ENCODE measurements around the gene SPTSSA. TPM values are rescaled to one million over a fixed set of nuclear protein-coding genes. Genes with fewer than 3 reads are reported as not detected.

SPTSSA gene
- total and polyA plus RNA-seq, 10 of the 15 experiments (the other 5 are each of a cell fraction or from before 2014, with no cell fraction given) = 9.3 to 37.7 (median 21.0) TPM

DNA sequence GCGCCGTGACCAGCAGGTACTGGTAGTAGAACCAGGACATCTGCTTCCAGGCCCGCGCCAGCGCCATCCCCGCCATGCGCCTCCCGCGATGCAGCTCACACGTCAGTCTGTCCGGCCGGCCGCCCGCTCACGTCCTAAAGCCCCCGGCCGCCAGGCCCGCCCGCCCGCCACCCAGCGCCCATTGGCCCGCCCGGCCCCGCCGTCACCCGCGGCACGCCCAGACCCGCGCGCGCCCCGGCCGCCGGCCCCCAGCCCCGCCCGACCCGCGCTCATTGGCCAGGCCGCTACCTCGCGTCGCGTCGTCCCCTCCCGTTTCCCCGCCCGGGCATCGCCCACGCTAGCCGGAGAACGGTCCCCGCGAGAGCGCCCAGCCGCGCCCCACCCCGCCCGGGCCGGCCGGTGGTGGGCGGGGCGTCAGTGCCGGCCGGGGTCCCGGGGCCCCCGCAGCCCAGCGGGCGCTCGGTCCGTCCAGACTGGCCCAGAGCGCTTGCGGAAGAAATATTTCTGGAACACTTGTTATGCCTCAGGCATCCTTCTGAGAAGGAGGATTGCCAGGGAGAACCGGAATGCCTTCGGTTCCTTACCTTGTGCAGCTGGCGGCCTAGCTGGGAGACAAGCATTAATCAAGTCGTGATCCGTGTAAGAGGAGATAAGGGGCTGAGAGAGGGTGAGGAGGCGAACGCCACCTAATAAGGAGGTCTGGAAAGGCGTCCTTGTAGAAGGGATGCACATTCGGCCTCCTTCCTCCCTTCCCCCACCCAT is at the start of gene SPTSSA (continued):
- TF ChIP-seq, protein P1, sequence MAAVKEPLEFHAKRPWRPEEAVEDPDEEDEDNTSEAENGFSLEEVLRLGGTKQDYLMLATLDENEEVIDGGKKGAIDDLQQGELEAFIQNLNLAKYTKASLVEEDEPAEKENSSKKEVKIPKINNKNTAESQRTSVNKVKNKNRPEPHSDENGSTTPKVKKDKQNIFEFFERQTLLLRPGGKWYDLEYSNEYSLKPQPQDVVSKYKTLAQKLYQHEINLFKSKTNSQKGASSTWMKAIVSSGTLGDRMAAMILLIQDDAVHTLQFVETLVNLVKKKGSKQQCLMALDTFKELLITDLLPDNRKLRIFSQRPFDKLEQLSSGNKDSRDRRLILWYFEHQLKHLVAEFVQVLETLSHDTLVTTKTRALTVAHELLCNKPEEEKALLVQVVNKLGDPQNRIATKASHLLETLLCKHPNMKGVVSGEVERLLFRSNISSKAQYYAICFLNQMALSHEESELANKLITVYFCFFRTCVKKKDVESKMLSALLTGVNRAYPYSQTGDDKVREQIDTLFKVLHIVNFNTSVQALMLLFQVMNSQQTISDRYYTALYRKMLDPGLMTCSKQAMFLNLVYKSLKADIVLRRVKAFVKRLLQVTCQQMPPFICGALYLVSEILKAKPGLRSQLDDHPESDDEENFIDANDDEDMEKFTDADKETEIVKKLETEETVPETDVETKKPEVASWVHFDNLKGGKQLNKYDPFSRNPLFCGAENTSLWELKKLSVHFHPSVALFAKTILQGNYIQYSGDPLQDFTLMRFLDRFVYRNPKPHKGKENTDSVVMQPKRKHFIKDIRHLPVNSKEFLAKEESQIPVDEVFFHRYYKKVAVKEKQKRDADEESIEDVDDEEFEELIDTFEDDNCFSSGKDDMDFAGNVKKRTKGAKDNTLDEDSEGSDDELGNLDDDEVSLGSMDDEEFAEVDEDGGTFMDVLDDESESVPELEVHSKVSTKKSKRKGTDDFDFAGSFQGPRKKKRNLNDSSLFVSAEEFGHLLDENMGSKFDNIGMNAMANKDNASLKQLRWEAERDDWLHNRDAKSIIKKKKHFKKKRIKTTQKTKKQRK (IDR thresholded peaks at IDR 0.05; ENCODE audit: low read depth, low read length) = no peak
- TF ChIP-seq RAD51 (IDR thresholded peaks at IDR 0.05) = no peak
- no peak for TF ChIP-seq CBFB (IDR thresholded peaks at IDR 0.05; ENCODE audit: low read depth)
- TF ChIP-seq, protein P2, sequence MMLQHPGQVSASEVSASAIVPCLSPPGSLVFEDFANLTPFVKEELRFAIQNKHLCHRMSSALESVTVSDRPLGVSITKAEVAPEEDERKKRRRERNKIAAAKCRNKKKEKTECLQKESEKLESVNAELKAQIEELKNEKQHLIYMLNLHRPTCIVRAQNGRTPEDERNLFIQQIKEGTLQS (IDR thresholded peaks at IDR 0.05; ENCODE audit: borderline replicate concordance, extremely low read depth, low read depth, low read length) = no peak
- no peak for TF ChIP-seq ESRRA (IDR thresholded peaks at IDR 0.05; ENCODE audit: low read length)
- TF ChIP-seq RCOR1 (conservative IDR thresholded peaks at IDR 0.05; ENCODE audit: low read depth, low read length) = no peak
- peak; percentile 89 for TF ChIP-seq CHD2 (IDR thresholded peaks at IDR 0.05; ENCODE audit: borderline replicate concordance, low read depth, low read length)
- TF ChIP-seq SUPT20H (IDR thresholded peaks at IDR 0.05; ENCODE audit: borderline replicate concordance, control insufficient read depth, low read depth, low read length) = no peak
- TF ChIP-seq RBBP5 (conservative IDR thresholded peaks at IDR 0.05) = no peak
- no peak for TF ChIP-seq GABPA (IDR thresholded peaks at IDR 0.05; ENCODE audit: low read depth)
- TF ChIP-seq MEF2A (IDR thresholded peaks at IDR 0.05; ENCODE audit: insufficient read depth, low read depth, low read length) = no peak
- TF ChIP-seq BACH1 (IDR thresholded peaks at IDR 0.05; ENCODE audit: borderline replicate concordance) = 0 out of 2 replicates have a peak, but pooled peaks have one; percentile 48
- TF ChIP-seq, protein P3, sequence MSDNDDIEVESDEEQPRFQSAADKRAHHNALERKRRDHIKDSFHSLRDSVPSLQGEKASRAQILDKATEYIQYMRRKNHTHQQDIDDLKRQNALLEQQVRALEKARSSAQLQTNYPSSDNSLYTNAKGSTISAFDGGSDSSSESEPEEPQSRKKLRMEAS (IDR thresholded peaks at IDR 0.05; ENCODE audit: low read depth, low read length) = peak; percentile 16; the same call in 1 of the 2 replicates
- no peak for TF ChIP-seq JUND (IDR thresholded peaks at IDR 0.05; ENCODE audit: low read depth, low read length)
- peak; percentile 40; the same call in 1 of the 2 replicates for TF ChIP-seq PML (IDR thresholded peaks at IDR 0.05; ENCODE audit: low read length)
- TF ChIP-seq, protein P4, sequence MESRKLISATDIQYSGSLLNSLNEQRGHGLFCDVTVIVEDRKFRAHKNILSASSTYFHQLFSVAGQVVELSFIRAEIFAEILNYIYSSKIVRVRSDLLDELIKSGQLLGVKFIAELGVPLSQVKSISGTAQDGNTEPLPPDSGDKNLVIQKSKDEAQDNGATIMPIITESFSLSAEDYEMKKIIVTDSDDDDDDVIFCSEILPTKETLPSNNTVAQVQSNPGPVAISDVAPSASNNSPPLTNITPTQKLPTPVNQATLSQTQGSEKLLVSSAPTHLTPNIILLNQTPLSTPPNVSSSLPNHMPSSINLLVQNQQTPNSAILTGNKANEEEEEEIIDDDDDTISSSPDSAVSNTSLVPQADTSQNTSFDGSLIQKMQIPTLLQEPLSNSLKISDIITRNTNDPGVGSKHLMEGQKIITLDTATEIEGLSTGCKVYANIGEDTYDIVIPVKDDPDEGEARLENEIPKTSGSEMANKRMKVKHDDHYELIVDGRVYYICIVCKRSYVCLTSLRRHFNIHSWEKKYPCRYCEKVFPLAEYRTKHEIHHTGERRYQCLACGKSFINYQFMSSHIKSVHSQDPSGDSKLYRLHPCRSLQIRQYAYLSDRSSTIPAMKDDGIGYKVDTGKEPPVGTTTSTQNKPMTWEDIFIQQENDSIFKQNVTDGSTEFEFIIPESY (IDR thresholded peaks at IDR 0.05) = no peak
- TF ChIP-seq, protein P5, sequence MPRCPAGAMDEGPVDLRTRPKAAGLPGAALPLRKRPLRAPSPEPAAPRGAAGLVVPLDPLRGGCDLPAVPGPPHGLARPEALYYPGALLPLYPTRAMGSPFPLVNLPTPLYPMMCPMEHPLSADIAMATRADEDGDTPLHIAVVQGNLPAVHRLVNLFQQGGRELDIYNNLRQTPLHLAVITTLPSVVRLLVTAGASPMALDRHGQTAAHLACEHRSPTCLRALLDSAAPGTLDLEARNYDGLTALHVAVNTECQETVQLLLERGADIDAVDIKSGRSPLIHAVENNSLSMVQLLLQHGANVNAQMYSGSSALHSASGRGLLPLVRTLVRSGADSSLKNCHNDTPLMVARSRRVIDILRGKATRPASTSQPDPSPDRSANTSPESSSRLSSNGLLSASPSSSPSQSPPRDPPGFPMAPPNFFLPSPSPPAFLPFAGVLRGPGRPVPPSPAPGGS (IDR thresholded peaks at IDR 0.05; ENCODE audit: borderline replicate concordance, insufficient read depth, low read depth, low read length, poor library complexity, severe bottlenecking) = no peak
- TF ChIP-seq, protein P6, sequence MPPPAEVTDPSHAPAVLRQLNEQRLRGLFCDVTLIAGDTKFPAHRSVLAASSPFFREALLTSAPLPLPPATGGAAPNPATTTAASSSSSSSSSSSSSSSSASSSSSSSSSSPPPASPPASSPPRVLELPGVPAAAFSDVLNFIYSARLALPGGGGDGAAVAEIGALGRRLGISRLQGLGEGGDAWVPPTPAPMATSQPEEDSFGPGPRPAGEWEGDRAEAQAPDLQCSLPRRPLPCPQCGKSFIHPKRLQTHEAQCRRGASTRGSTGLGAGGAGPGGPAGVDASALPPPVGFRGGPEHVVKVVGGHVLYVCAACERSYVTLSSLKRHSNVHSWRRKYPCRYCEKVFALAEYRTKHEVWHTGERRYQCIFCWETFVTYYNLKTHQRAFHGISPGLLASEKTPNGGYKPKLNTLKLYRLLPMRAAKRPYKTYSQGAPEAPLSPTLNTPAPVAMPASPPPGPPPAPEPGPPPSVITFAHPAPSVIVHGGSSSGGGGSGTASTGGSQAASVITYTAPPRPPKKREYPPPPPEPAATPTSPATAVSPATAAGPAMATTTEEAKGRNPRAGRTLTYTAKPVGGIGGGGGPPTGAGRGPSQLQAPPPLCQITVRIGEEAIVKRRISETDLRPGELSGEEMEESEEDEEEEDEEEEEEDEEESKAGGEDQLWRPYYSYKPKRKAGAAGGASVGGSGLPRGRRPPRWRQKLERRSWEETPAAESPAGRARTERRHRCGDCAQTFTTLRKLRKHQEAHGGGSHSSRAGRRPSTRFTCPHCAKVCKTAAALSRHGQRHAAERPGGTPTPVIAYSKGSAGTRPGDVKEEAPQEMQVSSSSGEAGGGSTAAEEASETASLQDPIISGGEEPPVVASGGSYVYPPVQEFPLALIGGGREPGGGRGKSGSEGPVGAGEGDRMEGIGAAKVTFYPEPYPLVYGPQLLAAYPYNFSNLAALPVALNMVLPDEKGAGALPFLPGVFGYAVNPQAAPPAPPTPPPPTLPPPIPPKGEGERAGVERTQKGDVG (CRISPR knock-in tag; IDR thresholded peaks at IDR 0.05) = no peak
- TF ChIP-seq TCF12 (IDR thresholded peaks at IDR 0.05; ENCODE audit: low read depth, low read length) = peak; percentile 48; the same call in 1 of the 2 replicates
